K562 (cell line): Measurements from ENCODE around the gene VPS33B. TPM values are rescaled to one million over a fixed set of nuclear protein-coding genes. Genes with fewer than 3 reads are reported as not detected.
A peak's percentile ranks its signal among the peaks of the same experiment; 100 is the strongest.

ENCODE experiments used
- GTF2E2 ChIP-seq: fragments of 200-800 bp; sonication (Bioruptor generic); IDR thresholded peaks from 2 replicates; pipeline ENCODE4 v1.6.1; 2016; ENCODE audit warnings: missing genetic modification characterization, missing compliant biosample characterization
- HDAC2 ChIP-seq: fragments of 450-650 bp; IDR thresholded peaks from 2 replicates; pipeline ENCODE4 v1.6.1; 2016; ENCODE audit warnings: mild to moderate bottlenecking
- HLTF ChIP-seq: fragments of 450-650 bp; IDR thresholded peaks from 2 replicates; pipeline ENCODE4 v1.6.1; 2016
- ILF3 ChIP-seq: fragments of 450-650 bp; IDR thresholded peaks from 2 replicates; pipeline ENCODE4 v1.6.1; 2018; ENCODE audit warnings: antibody characterized with exemption, mild to moderate bottlenecking, moderate library complexity, borderline replicate concordance
- MAZ ChIP-seq, 2 experiments: fragments of 450-650 bp in 1 of 2; sonication (generic) in 1 of 2; formaldehyde crosslinking; IDR thresholded peaks in 1 of 2; conservative IDR thresholded peaks in 1 of 2; 2 replicates each; pipeline versions ENCODE4 v1.4.0 to v1.5.0; 2020; ENCODE audit warnings: mild to moderate bottlenecking in 1 of 2, missing genetic modification reagents in 1 of 2
- PTTG1 ChIP-seq: fragments of 450-650 bp; IDR thresholded peaks from 2 replicates; pipeline ENCODE4 v1.6.1; 2016; ENCODE audit warnings: low read depth, mild to moderate bottlenecking, missing genetic modification characterization, missing compliant biosample characterization
- STAT5A ChIP-seq: IDR thresholded peaks from 2 replicates; pipeline ENCODE4 v1.6.1; 2012; ENCODE audit warnings: low read length, inconsistent platforms, borderline replicate concordance
- TOE1 ChIP-seq, 2 experiments: fragments of 450-650 bp in 1 of 2; sonication (generic) in 1 of 2; formaldehyde crosslinking in 1 of 2; IDR thresholded peaks; 2 replicates each; pipeline versions ENCODE4 v1.7.1 to v1.8.0; 2016 to 2022; ENCODE audit warnings: borderline replicate concordance in 2 of 2, mild to moderate bottlenecking in 2 of 2, antibody characterized with exemption in 1 of 2, inconsistent platforms in 1 of 2, low read depth in 1 of 2, missing genetic modification reagents in 1 of 2, moderate library complexity in 1 of 2
- polyA plus RNA-seq, 8 experiments: library from polyadenylated mRNA; depleted of rRNA in 4 of 8; stranded (reverse) in 5 of 8; unstranded in 3 of 8; fragments of >200 nt; fragmentation: Nextera tagmentation in 2 of 8; fragmentation: Illumina TruSeq in 1 of 8; extraction: Ambion mirVana in 2 of 8; extraction: Trizol in 1 of 8; gene quantifications; 2 replicates each; pipeline versions ENCODE4 v1.2.1 to v1.2.3, GENCODE V29; 2011 to 2014; ENCODE audit warnings: inconsistent platforms in 1 of 8, missing spikeins in 1 of 8
- total RNA-seq, 7 experiments: library from RNA; depleted of rRNA in 6 of 7; stranded (reverse); fragments of >200 nt in 6 of 7; fragmentation: Illumina TruSeq in 2 of 7; extraction: Trizol in 2 of 7; gene quantifications; 2 replicates each; pipeline versions ENCODE4 v1.2.1 to v1.2.3, GENCODE V29; 2011 to 2021; ENCODE audit warnings: low replicate concordance in 1 of 7
- TF ChIP-seq, protein P1 (sequence below), 2 experiments: IDR thresholded peaks in 1 of 2; conservative IDR thresholded peaks in 1 of 2; 2 replicates each; pipeline ENCODE4 v1.6.1; 2016; ENCODE audit warnings: low read depth in 2 of 2, mild to moderate bottlenecking in 1 of 2, missing compliant biosample characterization in 1 of 2, missing genetic modification characterization in 1 of 2, moderate library complexity in 1 of 2
- TF ChIP-seq, protein P2 (sequence below): fragments of 450-650 bp; IDR thresholded peaks from 2 replicates; pipeline ENCODE4 v1.6.1; 2016; ENCODE audit warnings: missing biosample characterization, missing genetic modification characterization
- TF ChIP-seq, protein P3 (sequence below): fragments of 450-650 bp; IDR thresholded peaks from 2 replicates; pipeline ENCODE4 v1.6.1; 2017; ENCODE audit warnings: antibody characterized with exemption
- TF ChIP-seq, protein P4 (sequence below): sonication (generic); formaldehyde crosslinking; IDR thresholded peaks from 2 replicates; pipeline ENCODE4 v1.8.0; 2022; ENCODE audit warnings: missing genetic modification reagents, mild to moderate bottlenecking, borderline replicate concordance
- TF ChIP-seq, protein P5 (sequence below): fragments of 250-450 bp; sonication (Bioruptor Pico); IDR thresholded peaks from 2 replicates; pipeline ENCODE4 v1.5.0; 2021; ENCODE audit warnings: mild to moderate bottlenecking, borderline replicate concordance

The VPS33B gene
- total and polyA plus RNA-seq, 9 of the 15 experiments (the other 6 are each of a cell fraction or from before 2014, with no cell fraction given) = 9.4 to 25.5 (median 14.8) TPM

DNA sequence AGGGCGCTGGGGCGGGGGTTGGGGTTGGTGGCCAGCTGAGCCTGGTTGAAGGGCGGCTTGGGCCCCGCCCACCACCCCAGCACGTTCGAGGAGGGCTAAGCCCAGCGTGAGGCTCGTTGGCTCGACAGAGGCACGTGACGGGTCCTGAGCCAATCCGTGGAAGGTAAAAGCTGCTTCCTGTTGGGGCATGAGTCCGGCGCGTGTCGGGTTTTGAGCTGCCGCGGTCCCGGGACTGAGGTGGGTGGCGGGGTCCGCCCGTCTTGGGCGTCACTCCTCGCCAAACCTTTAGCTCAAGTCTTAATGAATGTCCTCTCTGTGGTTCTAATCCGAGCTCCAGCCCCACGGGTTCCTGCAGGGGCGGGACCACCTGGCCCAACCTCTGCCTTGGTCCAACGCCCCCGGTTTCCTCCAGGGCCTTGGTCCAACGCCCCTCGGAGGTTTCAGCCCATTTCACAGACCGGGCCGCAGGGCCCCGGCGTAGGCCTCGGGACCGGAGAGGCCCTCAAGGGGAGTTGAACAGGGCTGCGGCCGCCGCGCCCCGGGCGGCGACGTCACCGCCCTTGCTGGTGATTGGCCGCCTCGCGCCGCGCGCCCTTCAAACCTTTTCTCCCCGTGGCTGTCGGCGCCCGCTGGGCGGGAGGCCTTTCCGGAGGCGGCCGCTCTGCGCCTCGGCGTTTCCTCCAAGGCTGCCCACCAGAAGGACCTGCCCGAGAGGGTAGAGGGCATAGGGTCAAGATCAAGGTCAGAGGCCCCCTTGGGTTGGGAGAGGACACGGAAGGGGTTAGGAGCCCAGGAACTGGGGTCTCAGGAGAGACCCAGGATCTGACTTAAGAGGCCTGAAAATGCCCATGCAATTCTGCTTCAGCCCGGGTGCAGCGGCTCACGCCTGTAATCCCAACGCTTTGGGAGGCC is 67.4 kb downstream of the VPS33B start, which contains the start of gene RCCD1 (continued):
- TF ChIP-seq, protein P1, sequence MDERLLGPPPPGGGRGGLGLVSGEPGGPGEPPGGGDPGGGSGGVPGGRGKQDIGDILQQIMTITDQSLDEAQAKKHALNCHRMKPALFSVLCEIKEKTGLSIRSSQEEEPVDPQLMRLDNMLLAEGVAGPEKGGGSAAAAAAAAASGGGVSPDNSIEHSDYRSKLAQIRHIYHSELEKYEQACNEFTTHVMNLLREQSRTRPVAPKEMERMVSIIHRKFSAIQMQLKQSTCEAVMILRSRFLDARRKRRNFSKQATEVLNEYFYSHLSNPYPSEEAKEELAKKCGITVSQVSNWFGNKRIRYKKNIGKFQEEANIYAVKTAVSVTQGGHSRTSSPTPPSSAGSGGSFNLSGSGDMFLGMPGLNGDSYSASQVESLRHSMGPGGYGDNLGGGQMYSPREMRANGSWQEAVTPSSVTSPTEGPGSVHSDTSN (CRISPR knock-in tag; IDR thresholded peaks at IDR 0.05; ENCODE audit: low read depth) = no peak; the same call in 1 of the 2 replicates
- TF ChIP-seq, protein P1 (tag; conservative IDR thresholded peaks at IDR 0.05; ENCODE audit: low read depth) = no peak
- peak; percentile 88 to 89 for TF ChIP-seq MAZ (CRISPR knock-in tag; conservative IDR thresholded peaks at IDR 0.05 in 1 of 2, IDR thresholded peaks at IDR 0.05 in 1 of 2)
- no peak for TF ChIP-seq HLTF
- TF ChIP-seq, protein P2, sequence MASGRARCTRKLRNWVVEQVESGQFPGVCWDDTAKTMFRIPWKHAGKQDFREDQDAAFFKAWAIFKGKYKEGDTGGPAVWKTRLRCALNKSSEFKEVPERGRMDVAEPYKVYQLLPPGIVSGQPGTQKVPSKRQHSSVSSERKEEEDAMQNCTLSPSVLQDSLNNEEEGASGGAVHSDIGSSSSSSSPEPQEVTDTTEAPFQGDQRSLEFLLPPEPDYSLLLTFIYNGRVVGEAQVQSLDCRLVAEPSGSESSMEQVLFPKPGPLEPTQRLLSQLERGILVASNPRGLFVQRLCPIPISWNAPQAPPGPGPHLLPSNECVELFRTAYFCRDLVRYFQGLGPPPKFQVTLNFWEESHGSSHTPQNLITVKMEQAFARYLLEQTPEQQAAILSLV (tag) = no peak
- TF ChIP-seq HDAC2 = peak; percentile 81
- TF ChIP-seq, protein P3, sequence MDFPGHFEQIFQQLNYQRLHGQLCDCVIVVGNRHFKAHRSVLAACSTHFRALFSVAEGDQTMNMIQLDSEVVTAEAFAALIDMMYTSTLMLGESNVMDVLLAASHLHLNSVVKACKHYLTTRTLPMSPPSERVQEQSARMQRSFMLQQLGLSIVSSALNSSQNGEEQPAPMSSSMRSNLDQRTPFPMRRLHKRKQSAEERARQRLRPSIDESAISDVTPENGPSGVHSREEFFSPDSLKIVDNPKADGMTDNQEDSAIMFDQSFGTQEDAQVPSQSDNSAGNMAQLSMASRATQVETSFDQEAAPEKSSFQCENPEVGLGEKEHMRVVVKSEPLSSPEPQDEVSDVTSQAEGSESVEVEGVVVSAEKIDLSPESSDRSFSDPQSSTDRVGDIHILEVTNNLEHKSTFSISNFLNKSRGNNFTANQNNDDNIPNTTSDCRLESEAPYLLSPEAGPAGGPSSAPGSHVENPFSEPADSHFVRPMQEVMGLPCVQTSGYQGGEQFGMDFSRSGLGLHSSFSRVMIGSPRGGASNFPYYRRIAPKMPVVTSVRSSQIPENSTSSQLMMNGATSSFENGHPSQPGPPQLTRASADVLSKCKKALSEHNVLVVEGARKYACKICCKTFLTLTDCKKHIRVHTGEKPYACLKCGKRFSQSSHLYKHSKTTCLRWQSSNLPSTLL = no peak
- peak; percentile 74; the same call in 1 of the 2 replicates for TF ChIP-seq ILF3
- TF ChIP-seq TOE1 (IDR thresholded peaks at IDR 0.05; ENCODE audit: borderline replicate concordance) = peak; percentile 95
- TF ChIP-seq TOE1 (CRISPR knock-in tag; IDR thresholded peaks at IDR 0.05; ENCODE audit: borderline replicate concordance, low read depth) = peak; percentile 80
- TF ChIP-seq, protein P4, sequence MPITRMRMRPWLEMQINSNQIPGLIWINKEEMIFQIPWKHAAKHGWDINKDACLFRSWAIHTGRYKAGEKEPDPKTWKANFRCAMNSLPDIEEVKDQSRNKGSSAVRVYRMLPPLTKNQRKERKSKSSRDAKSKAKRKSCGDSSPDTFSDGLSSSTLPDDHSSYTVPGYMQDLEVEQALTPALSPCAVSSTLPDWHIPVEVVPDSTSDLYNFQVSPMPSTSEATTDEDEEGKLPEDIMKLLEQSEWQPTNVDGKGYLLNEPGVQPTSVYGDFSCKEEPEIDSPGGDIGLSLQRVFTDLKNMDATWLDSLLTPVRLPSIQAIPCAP (CRISPR knock-in tag) = no peak
- TF ChIP-seq GTF2E2 (tag) = peak; percentile 91; the same call in 1 of the 2 replicates
- TF ChIP-seq, protein P5, sequence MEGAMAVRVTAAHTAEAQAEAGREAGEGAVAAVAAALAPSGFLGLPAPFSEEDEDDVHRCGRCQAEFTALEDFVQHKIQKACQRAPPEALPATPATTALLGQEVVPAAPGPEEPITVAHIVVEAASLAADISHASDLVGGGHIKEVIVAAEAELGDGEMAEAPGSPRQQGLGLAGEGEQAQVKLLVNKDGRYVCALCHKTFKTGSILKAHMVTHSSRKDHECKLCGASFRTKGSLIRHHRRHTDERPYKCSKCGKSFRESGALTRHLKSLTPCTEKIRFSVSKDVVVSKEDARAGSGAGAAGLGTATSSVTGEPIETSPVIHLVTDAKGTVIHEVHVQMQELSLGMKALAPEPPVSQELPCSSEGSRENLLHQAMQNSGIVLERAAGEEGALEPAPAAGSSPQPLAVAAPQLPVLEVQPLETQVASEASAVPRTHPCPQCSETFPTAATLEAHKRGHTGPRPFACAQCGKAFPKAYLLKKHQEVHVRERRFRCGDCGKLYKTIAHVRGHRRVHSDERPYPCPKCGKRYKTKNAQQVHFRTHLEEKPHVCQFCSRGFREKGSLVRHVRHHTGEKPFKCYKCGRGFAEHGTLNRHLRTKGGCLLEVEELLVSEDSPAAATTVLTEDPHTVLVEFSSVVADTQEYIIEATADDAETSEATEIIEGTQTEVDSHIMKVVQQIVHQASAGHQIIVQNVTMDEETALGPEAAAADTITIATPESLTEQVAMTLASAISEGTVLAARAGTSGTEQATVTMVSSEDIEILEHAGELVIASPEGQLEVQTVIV (CRISPR knock-in tag) = no peak
- no peak for TF ChIP-seq PTTG1 (tag)
- TF ChIP-seq STAT5A = no peak; the same call in 1 of the 2 replicates
